OCI-LY3 (cell line): ENCODE data around the gene PSMA2.

Experiments used
- EZH2phosphoT487 ChIP-seq: fragments of 200-600 bp; shearing (Covaris generic); IDR thresholded peaks from 2 replicates; pipeline ENCODE4 v1.6.1; 2018; ENCODE audit warnings: antibody characterized with exemption, mixed run types, low read depth
- TF ChIP-seq, protein P1 (sequence below): fragments of 200-600, 300-600 bp; sonication (generic); IDR thresholded peaks from 2 replicates; pipeline ENCODE4 v1.5.1; 2014; ENCODE audit warnings: antibody characterized with exemption, low read length, low read depth

- TF ChIP-seq, protein P1, sequence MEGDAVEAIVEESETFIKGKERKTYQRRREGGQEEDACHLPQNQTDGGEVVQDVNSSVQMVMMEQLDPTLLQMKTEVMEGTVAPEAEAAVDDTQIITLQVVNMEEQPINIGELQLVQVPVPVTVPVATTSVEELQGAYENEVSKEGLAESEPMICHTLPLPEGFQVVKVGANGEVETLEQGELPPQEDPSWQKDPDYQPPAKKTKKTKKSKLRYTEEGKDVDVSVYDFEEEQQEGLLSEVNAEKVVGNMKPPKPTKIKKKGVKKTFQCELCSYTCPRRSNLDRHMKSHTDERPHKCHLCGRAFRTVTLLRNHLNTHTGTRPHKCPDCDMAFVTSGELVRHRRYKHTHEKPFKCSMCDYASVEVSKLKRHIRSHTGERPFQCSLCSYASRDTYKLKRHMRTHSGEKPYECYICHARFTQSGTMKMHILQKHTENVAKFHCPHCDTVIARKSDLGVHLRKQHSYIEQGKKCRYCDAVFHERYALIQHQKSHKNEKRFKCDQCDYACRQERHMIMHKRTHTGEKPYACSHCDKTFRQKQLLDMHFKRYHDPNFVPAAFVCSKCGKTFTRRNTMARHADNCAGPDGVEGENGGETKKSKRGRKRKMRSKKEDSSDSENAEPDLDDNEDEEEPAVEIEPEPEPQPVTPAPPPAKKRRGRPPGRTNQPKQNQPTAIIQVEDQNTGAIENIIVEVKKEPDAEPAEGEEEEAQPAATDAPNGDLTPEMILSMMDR, result no peak
- no peak for TF ChIP-seq EZH2phosphoT487
Observed at GRCh38 chr7:42964849-42965805, 33.2 kb upstream of the PSMA2 start.
